Right ventricle myocardium inferior (tissue), 1 donor: Measurements from ENCODE around the gene LRRC8A. TPM values are rescaled to one million over a fixed set of nuclear protein-coding genes. Genes with fewer than 3 reads are reported as not detected.
"Not testable (repeated sequence)": the region's sequence is repeated elsewhere in the genome, so short reads cannot be mapped to it uniquely, and the experiment has no call there.

Source experiments
- ATAC-seq: fragments of 200-7000 bp; cut with Tn5 transposase; one replicate; pipeline ENCODE4 v1.9.1; 2020; ENCODE audit warnings: mild to moderate bottlenecking, moderate library complexity
- DNase-seq: peaks from one replicate; pipeline ENCODE4 v3.0.0; 2021; ENCODE audit errors: missing footprints
- intact Hi-C: fragments of 100-400 bp; cut with DNase I; formaldehyde crosslinking; loops from one replicate; pipeline ENCODE4 v1.11.0; 2022
- total RNA-seq: library from RNA; stranded (reverse); fragmentation: NEBNext Ultra II Directional; extraction: Animal tissue kit (Norgen Biotek cat#: 25700); gene quantifications from one replicate; pipeline ENCODE4 v1.2.1, GENCODE V29; 2021
- donor health status: DM: no; HTN: yes; CAD: no; lungs with severe emphysema.

LRRC8A gene
- total RNA-seq, 1 donor from 2014 or later, result 23.9 TPM

- no peak for ATAC-seq
- intact Hi-C loops, result no loop called here
- peak; percentile 50 for DNase-seq
Measured at GRCh38 chr9:128940271-128940921, 58.5 kb downstream of the LRRC8A start.

GRCh38 chr9:128940946-128941755 is 59.2 kb downstream of the LRRC8A start:
- DNase-seq, result no peak
- intact Hi-C loops, result no loop called here
- ATAC-seq, result no peak

- DNase-seq, result no peak
- intact Hi-C loops, result no loop called here
- no peak for ATAC-seq
Measured at GRCh38 chr9:128943832-128944620, 62.1 kb downstream of the LRRC8A start.

- ATAC-seq, intact Hi-C loops, DNase-seq: not testable (repeated sequence)
Measured at GRCh38 chr9:128944966-128945365, 63.0 kb downstream of the LRRC8A start.

- intact Hi-C loops, result no loop called here
- no peak for DNase-seq
Measured at GRCh38 chr9:128945798-128946501, 64.0 kb downstream of the LRRC8A start.

GRCh38 chr9:128946571-128947276 is 64.8 kb downstream of the LRRC8A start:
- DNase-seq (no peak), ATAC-seq (peak; percentile 35)
- intact Hi-C loops, result no loop called here

More at GRCh38 chr9:128945798-128946501, 64.0 kb downstream of the LRRC8A start:
- no peak for ATAC-seq

GRCh38 chr9:128947277-128947526 is 65.3 kb downstream of the LRRC8A start:
- no peak for DNase-seq
- intact Hi-C loops, result no loop called here
- no peak for ATAC-seq

- ATAC-seq (peak; percentile 93), DNase-seq (peak; percentile 99)
- intact Hi-C loops, result no loop called here
Measured at GRCh38 chr9:128947527-128948301, 65.8 kb downstream of the LRRC8A start, which contains the start of the genes DOLK and NUP188. Gene DOLK, minus strand, starts transcription at chr9:128947603. Its CDS starts 300 bp downstream, at chr9:128947303. Gene NUP188, plus strand, starts transcription at chr9:128947699. Its CDS starts 21 bp downstream, at chr9:128947720.

GRCh38 chr9:128961403-128961802 is 79.5 kb downstream of the LRRC8A start:
- ATAC-seq, intact Hi-C loops, DNase-seq: not testable (repeated sequence)

Other genes with a start within 250 kb of the LRRC8A start
- 40.1 TPM for gene DYNC2I2, start 225.3 kb upstream of the LRRC8A start, total RNA-seq
- 175 TPM for gene SET, start 192.9 kb upstream of the LRRC8A start, total RNA-seq
- gene PKN3, start 179.6 kb upstream of the LRRC8A start, total RNA-seq, result 8.5 TPM
- 6.4 TPM for gene ZDHHC12, start 158.0 kb upstream of the LRRC8A start, total RNA-seq
- 51.5 TPM for gene ZER1, start 110.2 kb upstream of the LRRC8A start, total RNA-seq
- 16.6 TPM for gene TBC1D13, start 94.9 kb upstream of the LRRC8A start, total RNA-seq
- gene ENDOG, start 63.6 kb upstream of the LRRC8A start, total RNA-seq, result 84.4 TPM
- 17.4 TPM for gene SPOUT1, start 52.3 kb upstream of the LRRC8A start, total RNA-seq
- gene KYAT1, start 183 bp upstream of the LRRC8A start, total RNA-seq, result 11.9 TPM
- 30.2 TPM for gene PHYHD1, start 38.8 kb downstream of the LRRC8A start, total RNA-seq
- gene DOLK, start 65.5 kb downstream of the LRRC8A start, total RNA-seq, result 7.5 TPM
- gene NUP188, start 65.6 kb downstream of the LRRC8A start, total RNA-seq, result 16.0 TPM
- gene SH3GLB2, start 146.2 kb downstream of the LRRC8A start, total RNA-seq, result 32.4 TPM
- gene MIGA2, start 154.5 kb downstream of the LRRC8A start, total RNA-seq, result 38.2 TPM
- gene DOLPP1, start 199.0 kb downstream of the LRRC8A start, total RNA-seq, result 6.8 TPM
- 85.5 TPM for gene CRAT, start 228.7 kb downstream of the LRRC8A start, total RNA-seq
- gene PTPA, start 229.3 kb downstream of the LRRC8A start, total RNA-seq, result 194 TPM